Stimulated activated CD4-positive, alpha-beta T cell treated with anti-CD3 and anti-CD28 coated beads, Interleukin-2, amount 100 ng/mL, for 4 hours (primary cell): ENCODE results near the gene SLC34A2.

Experiments used
- DNase-seq: peaks from one replicate; pipeline ENCODE4 v3.0.0-alpha.2; 2020; ENCODE audit warnings: low read depth

Gene SLC34A2

GRCh38 chr4:25727711-25728493, 72.3 kb downstream of the SLC34A2 start:
- DNase-seq: no peak
